NCI-H748 (cell line): ENCODE data around the gene PRKCZ.

Experiments used
- DNase-seq: peaks from one replicate; lab custom pipeline; 2025; ENCODE audit not compliant: unreplicated experiment; lab: John Stamatoyannopoulos, UW

The PRKCZ gene

DNA sequence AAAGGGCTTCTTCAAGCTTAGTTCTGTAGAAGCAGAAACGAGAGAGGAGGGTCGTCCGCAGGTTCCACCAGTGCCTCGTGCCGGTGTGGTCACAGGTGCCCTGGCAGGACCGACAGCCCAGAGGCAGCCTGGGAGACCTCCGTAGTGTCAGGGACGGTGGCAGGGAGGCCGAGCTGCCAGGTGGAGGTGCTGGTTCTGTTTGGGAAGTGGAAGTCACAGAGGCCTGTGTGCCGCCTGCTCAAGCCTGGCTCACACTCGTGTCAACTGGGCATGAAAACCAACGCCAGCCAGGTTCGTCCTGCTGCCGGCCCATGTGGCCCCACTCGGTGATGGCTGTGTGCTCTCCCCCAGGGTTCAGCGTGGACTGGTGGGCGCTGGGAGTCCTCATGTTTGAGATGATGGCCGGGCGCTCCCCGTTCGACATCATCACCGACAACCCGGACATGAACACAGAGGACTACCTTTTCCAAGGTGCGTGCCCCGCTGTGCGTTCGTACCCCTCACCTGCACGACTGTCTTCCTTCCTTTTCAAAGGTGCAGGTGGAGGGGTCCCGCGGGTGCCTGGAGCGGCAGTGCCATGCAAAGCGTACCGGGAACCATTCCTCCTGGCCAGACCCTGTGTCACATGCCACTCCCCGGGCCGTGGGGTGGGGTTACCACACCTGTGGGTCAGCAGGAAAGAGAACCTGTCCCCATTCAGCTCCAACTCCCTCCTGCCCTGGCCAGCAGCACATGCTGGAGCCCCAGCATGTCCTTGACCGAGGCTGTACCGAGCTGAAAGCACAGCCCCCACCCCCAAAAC is 123.5 kb downstream of the PRKCZ start:
- no peak for DNase-seq

DNA sequence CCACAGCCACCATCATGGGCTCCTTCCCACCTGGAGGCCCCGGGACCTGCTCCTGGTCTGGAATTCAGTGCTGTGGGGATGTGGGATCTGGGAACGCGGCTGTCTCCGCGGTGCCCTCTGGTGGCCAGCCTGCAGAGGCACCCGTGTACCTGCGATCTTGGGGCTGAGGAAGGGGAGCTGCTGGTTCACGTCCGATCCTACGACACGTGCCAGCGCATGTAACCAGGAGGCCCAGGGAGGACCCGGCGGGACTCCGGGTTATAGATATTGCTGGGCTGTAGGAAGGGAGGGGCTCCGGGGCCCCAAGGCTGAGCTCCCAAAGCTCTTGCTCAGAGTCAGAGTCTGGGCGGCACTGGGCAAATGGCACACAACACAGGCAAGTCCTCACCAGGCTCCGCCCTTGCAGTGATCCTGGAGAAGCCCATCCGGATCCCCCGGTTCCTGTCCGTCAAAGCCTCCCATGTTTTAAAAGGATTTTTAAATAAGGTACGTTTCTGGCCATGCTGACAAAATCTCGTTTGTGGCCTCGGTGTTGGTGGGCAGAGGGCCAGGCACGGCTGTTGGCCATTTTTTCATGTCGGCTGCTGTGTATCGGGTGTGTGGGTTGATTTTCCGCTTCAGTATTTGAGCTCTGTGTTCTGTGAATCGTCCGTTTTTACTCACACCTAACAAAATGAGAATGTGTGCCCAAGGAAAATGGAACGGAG is 124.3 kb downstream of the PRKCZ start:
- peak; percentile 17 for DNase-seq

DNA sequence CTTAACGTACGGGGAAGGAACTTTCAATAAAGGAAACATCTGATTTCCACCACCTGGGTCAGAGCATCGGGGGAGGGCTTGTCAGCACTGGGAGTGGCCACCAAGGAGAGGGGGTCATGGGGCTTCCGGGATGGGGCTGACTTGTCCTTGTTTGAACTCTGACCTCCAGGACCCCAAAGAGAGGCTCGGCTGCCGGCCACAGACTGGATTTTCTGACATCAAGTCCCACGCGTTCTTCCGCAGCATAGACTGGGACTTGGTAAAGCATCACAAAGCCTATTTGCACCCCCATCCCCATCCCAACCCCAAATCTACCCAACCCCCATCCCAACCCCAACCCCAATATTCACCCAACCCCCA is 124.8 kb downstream of the PRKCZ start:
- DNase-seq: no peak

GRCh38 chr1:2175681-2176454 is 125.7 kb downstream of the PRKCZ start:
- DNase-seq: no peak

- no peak for DNase-seq
These were observed 126.4 kb downstream of the PRKCZ start for GRCh38 chr1:2176615-2177014.

- DNase-seq: no peak
These were observed 127.3 kb downstream of the PRKCZ start for GRCh38 chr1:2177541-2177940.

- no peak for DNase-seq
These were observed 127.8 kb downstream of the PRKCZ start for GRCh38 chr1:2177946-2178538.

GRCh38 chr1:2178875-2179274 is 128.7 kb downstream of the PRKCZ start:
- no peak for DNase-seq

GRCh38 chr1:2179283-2180013 is 129.2 kb downstream of the PRKCZ start:
- DNase-seq: no peak

- DNase-seq: no peak
These were observed 130.4 kb downstream of the PRKCZ start for GRCh38 chr1:2180297-2181245.

GRCh38 chr1:2181271-2181670 is 131.1 kb downstream of the PRKCZ start:
- DNase-seq: no peak

- no peak for DNase-seq
These were observed 131.5 kb downstream of the PRKCZ start for GRCh38 chr1:2181752-2182151.

DNA sequence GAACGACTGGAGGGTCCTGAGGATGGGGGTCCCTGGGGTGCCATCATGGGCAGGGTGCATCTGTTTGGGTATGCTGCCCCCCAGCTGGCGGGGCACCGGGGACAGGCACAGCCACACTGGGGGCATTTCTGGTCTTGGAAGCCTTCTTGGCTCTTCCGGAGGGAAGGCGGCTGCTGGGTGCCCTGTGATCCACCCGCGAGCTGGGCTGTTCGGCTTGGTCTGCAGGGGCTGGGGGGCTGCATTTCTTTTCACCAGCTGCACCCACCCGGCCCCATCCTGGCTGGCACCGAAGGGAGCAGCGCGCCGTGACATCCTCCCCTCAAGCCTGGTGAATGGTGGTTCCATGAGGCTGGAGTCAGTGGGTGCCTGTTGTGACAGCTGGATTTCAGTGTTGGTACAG is 132.2 kb downstream of the PRKCZ start:
- DNase-seq: no peak

DNA sequence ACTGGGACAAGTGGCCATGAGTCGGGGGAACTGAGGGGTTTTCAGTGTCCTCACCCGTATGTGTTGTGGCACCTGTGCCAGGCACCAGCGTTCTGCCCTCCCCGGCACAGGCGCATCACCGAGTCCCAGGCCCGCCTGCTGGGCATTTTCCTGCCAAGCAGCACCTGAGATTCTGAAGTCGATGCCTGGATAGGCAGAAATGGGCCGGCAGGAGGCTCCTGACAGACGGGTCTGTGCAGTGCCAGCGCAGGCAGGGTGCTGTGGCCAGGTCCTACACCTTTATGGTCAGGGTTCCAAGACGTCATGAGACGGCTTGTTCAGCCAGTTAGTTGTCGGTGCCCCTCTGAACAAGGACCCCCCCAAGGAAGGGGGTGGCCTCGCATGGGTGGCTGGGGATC is 133.7 kb downstream of the PRKCZ start:
- no peak for DNase-seq

DNA sequence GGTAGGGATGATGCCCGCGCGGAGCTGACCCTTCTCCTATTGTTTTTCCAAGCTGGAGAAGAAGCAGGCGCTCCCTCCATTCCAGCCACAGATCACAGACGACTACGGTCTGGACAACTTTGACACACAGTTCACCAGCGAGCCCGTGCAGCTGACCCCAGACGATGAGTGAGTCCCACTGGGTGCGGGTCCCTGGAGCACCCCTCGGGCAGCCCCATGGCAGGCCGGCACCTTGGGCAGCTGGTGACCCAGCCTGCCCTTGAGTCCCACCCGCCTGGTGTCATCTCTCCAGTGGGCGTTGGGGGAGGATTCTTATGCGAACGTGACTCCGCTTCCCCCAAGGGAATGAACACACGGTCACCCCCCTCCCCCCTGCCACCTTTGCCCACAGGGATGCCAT is 134.3 kb downstream of the PRKCZ start:
- DNase-seq: no peak

GRCh38 chr1:2184934-2185333 is 134.7 kb downstream of the PRKCZ start:
- DNase-seq: no peak

DNA sequence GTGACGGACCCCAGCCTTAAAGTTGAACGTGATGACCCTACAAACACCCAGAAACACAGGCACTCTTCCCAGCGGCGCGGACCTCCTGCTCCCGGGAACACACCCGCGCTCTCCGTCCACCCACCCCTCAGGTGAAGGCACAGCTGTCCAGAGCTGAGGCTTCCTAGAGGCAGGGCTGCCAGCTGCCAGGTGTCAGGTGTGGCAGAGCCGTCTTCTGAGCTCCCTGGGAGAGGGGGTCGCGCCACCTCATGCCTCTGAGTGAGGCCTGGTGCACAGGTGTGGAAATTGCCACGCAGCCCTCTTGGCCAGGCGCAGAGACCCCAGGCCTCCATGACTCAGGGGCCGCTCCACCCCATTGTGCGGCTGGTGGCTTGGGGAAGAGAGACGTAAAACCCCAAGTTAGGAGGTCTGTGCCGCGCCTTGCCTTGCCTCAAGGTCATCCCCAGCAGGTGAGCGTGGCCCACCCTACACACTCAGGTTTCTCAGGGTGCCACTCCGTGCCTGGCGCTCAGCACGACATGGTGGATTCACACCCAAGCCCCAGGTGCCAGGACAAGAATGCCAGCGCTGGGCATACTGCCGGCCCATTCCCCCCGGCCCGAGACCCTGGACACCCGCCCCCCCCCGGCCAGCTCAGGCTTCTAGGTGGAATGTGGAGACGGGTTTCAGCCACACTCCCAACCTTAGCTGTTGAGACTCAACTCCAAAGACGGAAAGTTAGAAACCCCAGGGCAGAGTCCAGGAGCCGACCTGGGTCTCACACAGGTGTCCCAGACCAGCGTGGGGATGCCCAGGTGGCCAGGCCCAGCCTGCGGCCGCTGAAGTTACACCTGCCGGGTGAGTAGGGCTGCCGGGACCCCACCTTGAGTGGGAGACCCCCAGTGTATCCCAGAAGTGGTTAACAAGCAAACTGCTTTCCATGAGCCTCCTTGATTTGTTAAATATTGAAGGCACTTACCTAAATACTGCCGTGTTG is 136.0 kb downstream of the PRKCZ start:
- no peak for DNase-seq

- no peak for DNase-seq
These were observed 136.7 kb downstream of the PRKCZ start for GRCh38 chr1:2186901-2187300.

DNA sequence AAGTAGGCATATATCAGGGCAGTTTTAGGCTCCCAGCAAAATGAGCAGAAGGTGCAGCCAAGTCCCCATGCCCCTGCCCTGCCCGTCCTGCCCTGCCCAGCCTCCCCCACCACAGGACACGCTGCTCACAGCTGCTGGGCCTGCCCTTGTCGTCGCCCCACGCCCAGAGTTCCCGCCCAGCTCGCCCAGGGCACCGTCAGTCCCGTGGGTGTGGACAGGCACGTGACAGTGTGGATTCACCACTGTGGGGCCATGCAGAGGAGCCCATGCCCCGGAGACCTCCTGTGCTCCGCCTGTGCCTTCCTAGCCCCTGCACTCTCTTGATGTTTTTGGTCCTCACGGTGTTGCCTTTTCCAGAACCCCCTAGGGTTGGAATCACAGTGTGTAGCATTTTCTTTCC is 137.4 kb downstream of the PRKCZ start:
- DNase-seq: no peak
